ENCODE data around the gene RECQL5. TPM values are rescaled to one million over a fixed set of nuclear protein-coding genes. Genes with fewer than 3 reads are reported as not detected.
A peak's percentile ranks its signal among the peaks of the same experiment; 100 is the strongest.

The RECQL5 gene
- total and polyA plus RNA-seq, 11 donors, result 6.0 to 15.9 (median 10.2) TPM

DNA sequence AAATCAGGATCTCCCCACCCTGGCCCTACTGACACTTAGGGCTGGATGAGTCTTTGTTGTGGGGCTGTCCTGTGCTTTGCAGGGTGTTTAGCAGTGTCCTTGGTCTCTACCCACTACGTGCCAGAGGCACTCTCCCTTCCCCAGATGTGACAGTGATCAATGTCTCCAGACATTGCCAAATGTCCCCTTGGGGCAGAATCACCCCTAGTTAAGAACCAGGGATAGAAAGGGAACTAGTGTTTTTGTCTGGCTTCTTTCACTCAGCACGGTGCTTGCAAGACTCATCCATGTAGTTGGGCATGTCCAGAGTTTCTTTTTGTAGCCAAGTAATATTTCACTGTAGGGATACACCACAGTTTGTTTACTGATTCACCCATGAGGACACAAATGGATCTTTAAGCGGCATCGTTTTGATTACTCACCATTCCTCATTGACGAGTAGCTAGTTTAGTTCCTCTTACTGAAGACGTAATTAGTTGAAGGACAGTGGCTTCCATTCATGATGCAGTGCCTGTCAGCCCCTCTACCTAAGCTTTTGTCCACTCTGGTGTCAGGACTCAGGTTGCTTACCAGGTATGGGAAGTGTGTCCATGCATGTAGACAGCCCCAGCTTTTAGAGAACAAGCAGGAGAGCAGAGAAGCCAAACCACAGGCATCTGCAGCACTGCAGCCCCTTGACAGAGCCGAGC lies 28.3 kb upstream of the RECQL5 start:
- no peak for ATAC-seq
- Histone ChIP-seq H3K9me3 (no peaks in the 10 kb centered on the region), H3K27ac (peak overlapping the region; percentile 26 to 97 (median 85)), H3K4me1 (peaks cover 12 to 93% (median 65%) of the 10 kb centered on the region in 12 donors), H3K4me3 (no peak overlapping the region), H3K36me3 (peaks cover 0 to 78% (median 33%) of the 10 kb centered on the region in 9 donors), H3K27me3 (no peaks in the 10 kb centered on the region)
- WGBS, 4 donors, result 69 to 78% (median 73%) methylated on average over 7 of the region's 7 CpGs
- no peak for DNase-seq
- intact Hi-C loops (cut with DNase I), result no loop called here
- TF ChIP-seq CTCF (IDR thresholded peaks at IDR 0.05) (no peak), POLR2A (IDR thresholded peaks at IDR 0.05) (no peak)

- intact Hi-C loops (cut with DNase I), result no loop called here
- peak in 2 of 4 donors; percentile 19 to 44 for ATAC-seq
- Histone ChIP-seq H3K4me1 (peaks cover 6 to 87% (median 62%) of the 10 kb centered on the region in 12 donors), H3K27me3 (no peaks in the 10 kb centered on the region), H3K36me3 (peaks cover 0 to 72% (median 26%) of the 10 kb centered on the region in 9 donors), H3K27ac (peak overlapping the region; percentile 80 to 97 (median 88)), H3K9me3 (no peaks in the 10 kb centered on the region), H3K4me3 (no peak overlapping the region)
- TF ChIP-seq POLR2A (IDR thresholded peaks at IDR 0.05) (no peak), CTCF (IDR thresholded peaks at IDR 0.05) (no peak)
- DNase-seq, result peak in 2 of 5 donors; percentile 42 to 48
- WGBS, 4 donors, result 46 to 84% (median 63%) methylated on average over 13 to 14 of the region's 14 CpGs
These were observed 27.6 kb upstream of the RECQL5 start for GRCh38 chr17:75694536-75694935.

GRCh38 chr17:75693500-75694481 lies 26.8 kb upstream of the RECQL5 start:
- TF ChIP-seq POLR2A (IDR thresholded peaks at IDR 0.05) (no peak), CTCF (IDR thresholded peaks at IDR 0.05) (peak in 1 of 12 donors; percentile 17)
- no peaks in the 10 kb centered on the region for H3K27me3 ChIP-seq
- intact Hi-C loops (cut with DNase I), result no loop called here
- WGBS, 4 donors, result 45 to 59% (median 48%) methylated on average over 19 of the region's 19 CpGs
- H3K27ac ChIP-seq, result peak overlapping the region; percentile 80 to 97 (median 88)
- ATAC-seq (peak; percentile 84 to 91 (median 88)), DNase-seq (peak; percentile 72 to 95 (median 76))
- H3K9me3 ChIP-seq, result no peaks in the 10 kb centered on the region
- peaks cover 6 to 87% (median 66%) of the 10 kb centered on the region in 12 donors for H3K4me1 ChIP-seq
- H3K36me3 ChIP-seq, result peaks cover 0 to 70% (median 25%) of the 10 kb centered on the region in 9 donors
- H3K4me3 ChIP-seq, result no peak overlapping the region

- Histone ChIP-seq H3K4me3 (no peak overlapping the region), H3K27ac (peak overlapping the region; percentile 80 to 97 (median 88)), H3K9me3 (no peaks in the 10 kb centered on the region), H3K27me3 (no peaks in the 10 kb centered on the region), H3K4me1 (peaks cover 9 to 88% (median 67%) of the 10 kb centered on the region in 12 donors), H3K36me3 (peaks cover 0 to 70% (median 25%) of the 10 kb centered on the region in 9 donors)
- 73 to 82% (median 77%) methylated on average over 13 of the region's 13 CpGs for WGBS, 4 donors
- TF ChIP-seq CTCF (IDR thresholded peaks at IDR 0.05), result no peak
- no peak for TF ChIP-seq POLR2A (IDR thresholded peaks at IDR 0.05)
- ATAC-seq, result no peak
- DNase-seq, result peak in 1 of 5 donors; percentile 2
- intact Hi-C loops (cut with DNase I), result no loop called here
These were observed 26.0 kb upstream of the RECQL5 start for GRCh38 chr17:75692976-75693375.
